ENCODE measurements around the gene MFSD6. TPM values are rescaled to one million over a fixed set of nuclear protein-coding genes. Genes with fewer than 3 reads are reported as not detected.
A peak's percentile ranks its signal among the peaks of the same experiment; 100 is the strongest.
"Not testable (repeated sequence)": the region's sequence is repeated elsewhere in the genome, so short reads cannot be mapped to it uniquely, and the experiment has no call there.

MFSD6 gene
- total RNA-seq = 15.1 and 15.4 TPM in 2 replicates
- long read RNA-seq, full-length matches to known transcripts = 3 of 9 reads
- long read RNA-seq, partial matches to known transcripts = 5 of 9 reads
- long read RNA-seq, other reads (novel, unspliced or antisense) = 1 of 9 reads

DNA sequence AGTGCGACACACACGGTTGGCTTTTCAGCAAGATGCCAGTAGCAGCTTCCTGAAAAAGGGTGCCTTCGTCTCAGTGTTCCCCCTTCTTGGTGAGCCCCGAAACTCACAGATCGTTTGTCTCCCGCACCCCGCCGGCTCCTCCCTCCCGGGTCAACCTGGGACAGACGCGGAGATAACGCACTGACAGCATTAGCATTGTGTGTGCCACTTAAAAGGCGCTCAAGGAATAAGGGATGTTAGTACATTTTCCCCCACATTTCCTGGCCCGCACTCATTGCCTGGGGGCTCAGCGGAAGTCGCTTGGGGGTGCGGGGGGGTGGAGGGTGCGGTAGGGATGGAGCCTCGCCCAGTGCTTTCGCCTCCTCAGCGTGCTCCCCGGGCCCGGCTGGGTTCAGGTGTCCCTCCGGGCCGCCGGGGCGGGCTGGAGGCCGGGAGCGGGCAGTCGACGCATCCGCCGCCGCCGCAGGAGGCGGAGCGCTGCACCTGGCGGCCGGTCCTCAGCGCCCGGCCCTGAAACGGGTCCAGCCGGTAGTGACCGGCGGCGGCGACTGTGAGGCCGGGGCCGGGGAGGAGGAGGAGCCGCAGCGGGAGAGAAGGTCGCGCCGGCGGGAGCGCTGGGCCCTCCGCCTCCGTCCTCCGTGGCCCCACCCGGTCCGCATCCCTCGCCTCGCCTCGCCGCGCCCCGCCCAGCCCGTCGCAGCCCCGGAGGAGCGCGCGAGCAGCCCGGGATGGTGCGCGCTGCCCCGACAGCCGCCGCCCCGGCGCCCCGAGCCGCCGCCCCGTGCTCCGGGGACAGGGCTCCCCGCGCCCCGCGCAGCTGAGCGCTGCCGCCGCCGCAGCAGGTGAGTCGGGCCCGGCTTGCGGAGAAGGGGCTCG, at the start of gene MFSD6:
TSS of gene MFSD6 (plus strand) at position 694 of the 876 bp plus-strand sequence. CDS start 27,675 bp downstream, outside the sequence.
- TF ChIP-seq, protein P1, sequence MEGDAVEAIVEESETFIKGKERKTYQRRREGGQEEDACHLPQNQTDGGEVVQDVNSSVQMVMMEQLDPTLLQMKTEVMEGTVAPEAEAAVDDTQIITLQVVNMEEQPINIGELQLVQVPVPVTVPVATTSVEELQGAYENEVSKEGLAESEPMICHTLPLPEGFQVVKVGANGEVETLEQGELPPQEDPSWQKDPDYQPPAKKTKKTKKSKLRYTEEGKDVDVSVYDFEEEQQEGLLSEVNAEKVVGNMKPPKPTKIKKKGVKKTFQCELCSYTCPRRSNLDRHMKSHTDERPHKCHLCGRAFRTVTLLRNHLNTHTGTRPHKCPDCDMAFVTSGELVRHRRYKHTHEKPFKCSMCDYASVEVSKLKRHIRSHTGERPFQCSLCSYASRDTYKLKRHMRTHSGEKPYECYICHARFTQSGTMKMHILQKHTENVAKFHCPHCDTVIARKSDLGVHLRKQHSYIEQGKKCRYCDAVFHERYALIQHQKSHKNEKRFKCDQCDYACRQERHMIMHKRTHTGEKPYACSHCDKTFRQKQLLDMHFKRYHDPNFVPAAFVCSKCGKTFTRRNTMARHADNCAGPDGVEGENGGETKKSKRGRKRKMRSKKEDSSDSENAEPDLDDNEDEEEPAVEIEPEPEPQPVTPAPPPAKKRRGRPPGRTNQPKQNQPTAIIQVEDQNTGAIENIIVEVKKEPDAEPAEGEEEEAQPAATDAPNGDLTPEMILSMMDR (IDR thresholded peaks at IDR 0.05; ENCODE audit: unreplicated experiment) = no peak

GRCh38 chr2:190358655-190359448, 49.3 kb upstream of the MFSD6 start:
- H3K4me3 Mint-ChIP-seq (ENCODE audit: low read depth); H3K9me3 Mint-ChIP-seq (ENCODE audit: low read depth); H3K27me3 Mint-ChIP-seq; H3K27ac Mint-ChIP-seq; H3K36me3 Mint-ChIP-seq (ENCODE audit: insufficient read depth); DNase-seq (ENCODE audit: low spot score, unreplicated experiment): not testable (repeated sequence)
- peaks cover 25% of the 10 kb centered on the region for H3K4me1 Mint-ChIP-seq (ENCODE audit: low read depth)

More for the DNA sequence above, at the start of gene MFSD6:
- H3K4me3 Mint-ChIP-seq (ENCODE audit: low read depth) = peak within 1 kb of the TSS; percentile 77
- H3K27me3 Mint-ChIP-seq = peaks cover 18% of the 10 kb centered on the region
- no peaks in the 10 kb centered on the region for H3K36me3 Mint-ChIP-seq (ENCODE audit: insufficient read depth)
- DNase-seq (ENCODE audit: low spot score, unreplicated experiment) = peak; percentile 60
- peak within 1 kb of the TSS; percentile 80 for H3K27ac Mint-ChIP-seq
- H3K4me1 Mint-ChIP-seq (ENCODE audit: low read depth) = peaks cover 1% of the 10 kb centered on the region
- H3K9me3 Mint-ChIP-seq (ENCODE audit: low read depth) = no peaks in the 10 kb centered on the region

DNA sequence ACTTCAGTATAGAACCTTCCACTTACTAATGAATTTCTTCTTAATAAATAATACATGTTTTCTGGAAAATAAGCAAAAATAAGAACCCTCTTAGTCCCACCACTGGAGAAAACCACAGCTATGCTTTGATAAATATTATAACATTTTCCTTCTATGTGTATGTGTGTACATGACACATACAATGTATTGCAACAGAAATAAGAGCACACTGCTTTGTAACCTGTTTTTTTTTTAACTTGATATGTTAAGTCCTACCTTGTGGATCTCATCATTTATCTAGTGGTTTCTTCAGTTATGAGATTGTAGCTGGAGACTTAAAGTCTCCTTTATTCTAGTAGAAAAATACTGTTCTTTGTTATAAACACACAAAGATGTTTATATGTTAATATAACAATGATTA, 47.6 kb upstream of the MFSD6 start:
- H3K4me1 Mint-ChIP-seq (ENCODE audit: low read depth) = peaks cover 16% of the 10 kb centered on the region
- H3K36me3 Mint-ChIP-seq (ENCODE audit: insufficient read depth) = no peaks in the 10 kb centered on the region
- TF ChIP-seq, protein P1 (IDR thresholded peaks at IDR 0.05; ENCODE audit: unreplicated experiment) = no peak
- H3K9me3 Mint-ChIP-seq (ENCODE audit: low read depth) = no peaks in the 10 kb centered on the region
- no peak overlapping the region for H3K4me3 Mint-ChIP-seq (ENCODE audit: low read depth)
- H3K27me3 Mint-ChIP-seq = no peaks in the 10 kb centered on the region
- DNase-seq (ENCODE audit: low spot score, unreplicated experiment) = no peak
- H3K27ac Mint-ChIP-seq = no peak overlapping the region

DNA sequence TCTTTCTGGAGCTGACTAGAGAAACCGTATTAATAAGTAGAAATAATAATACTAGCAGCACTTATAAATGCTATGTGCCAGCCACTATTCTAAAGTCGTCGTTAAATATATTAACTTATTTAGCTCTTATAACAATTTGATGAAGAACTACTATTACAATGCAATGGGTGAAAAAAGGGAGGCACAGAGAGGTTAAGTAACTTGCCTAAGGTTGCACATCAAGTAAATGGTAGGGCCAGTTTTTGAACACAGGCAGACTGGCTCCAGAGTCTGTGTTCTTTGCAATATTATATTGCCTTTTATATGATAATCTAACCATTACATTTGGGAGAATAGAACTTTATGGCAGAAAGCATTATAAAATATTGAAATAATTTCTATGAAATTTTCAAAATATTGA, 47.2 kb upstream of the MFSD6 start:
- no peaks in the 10 kb centered on the region for H3K9me3 Mint-ChIP-seq (ENCODE audit: low read depth)
- H3K4me1 Mint-ChIP-seq (ENCODE audit: low read depth) = peaks cover 15% of the 10 kb centered on the region
- no peaks in the 10 kb centered on the region for H3K27me3 Mint-ChIP-seq
- TF ChIP-seq, protein P1 (IDR thresholded peaks at IDR 0.05; ENCODE audit: unreplicated experiment) = no peak
- H3K27ac Mint-ChIP-seq = no peak overlapping the region
- H3K4me3 Mint-ChIP-seq (ENCODE audit: low read depth) = no peak overlapping the region
- no peaks in the 10 kb centered on the region for H3K36me3 Mint-ChIP-seq (ENCODE audit: insufficient read depth)
- DNase-seq (ENCODE audit: low spot score, unreplicated experiment) = no peak

GRCh38 chr2:190361572-190361971, 46.6 kb upstream of the MFSD6 start:
- Mint-ChIP-seq H3K27ac (no peak overlapping the region), H3K4me3 (ENCODE audit: low read depth) (no peak overlapping the region), H3K4me1 (ENCODE audit: low read depth) (peaks cover 9% of the 10 kb centered on the region), H3K36me3 (ENCODE audit: insufficient read depth) (no peaks in the 10 kb centered on the region), H3K9me3 (ENCODE audit: low read depth) (no peaks in the 10 kb centered on the region), H3K27me3 (no peaks in the 10 kb centered on the region)
- DNase-seq (ENCODE audit: low spot score, unreplicated experiment) = no peak
- TF ChIP-seq, protein P1 (IDR thresholded peaks at IDR 0.05; ENCODE audit: unreplicated experiment) = no peak

Data from progenitor cell of endocrine pancreas (in vitro differentiated cells).